ENCODE measurements around the gene KLHDC1. TPM values are rescaled to one million over a fixed set of nuclear protein-coding genes. Genes with fewer than 3 reads are reported as not detected.

KLHDC1 gene
- total RNA-seq, 4 donors from 2014 or later, result 2.6 to 35.3 (median 27.1) TPM

- intact Hi-C loops (cut with DNase I; ENCODE audit: low total_unique reads), result no loop called here
- H3K4me1 ChIP-seq, result no peaks in the 10 kb centered on the region
- no peak for TF ChIP-seq CTCF (IDR thresholded peaks at IDR 0.05)
- no peak for TF ChIP-seq POLR2A (IDR thresholded peaks at IDR 0.05)
Measured at GRCh38 chr14:49755378-49755777, 62.5 kb downstream of the KLHDC1 start.

GRCh38 chr14:49761839-49762551 lies 69.1 kb downstream of the KLHDC1 start:
- no peak for TF ChIP-seq POLR2A (IDR thresholded peaks at IDR 0.05)
- no peak for TF ChIP-seq CTCF (IDR thresholded peaks at IDR 0.05)
- intact Hi-C loops (cut with DNase I; ENCODE audit: low total_unique reads), result no loop called here
- Histone ChIP-seq H3K27me3 (no peaks in the 10 kb centered on the region), H3K36me3 (no peaks in the 10 kb centered on the region), H3K4me1 (no peaks in the 10 kb centered on the region), H3K27ac (no peak overlapping the region), H3K9me3 (no peaks in the 10 kb centered on the region), H3K4me3 (no peak overlapping the region)
- DNase-seq, result no peak

More at GRCh38 chr14:49755378-49755777, 62.5 kb downstream of the KLHDC1 start:
- peaks cover 0 to 4% of the 10 kb centered on the region in 2 donors for H3K27me3 ChIP-seq
- no peak for DNase-seq
- H3K36me3 ChIP-seq, result no peaks in the 10 kb centered on the region
- H3K27ac ChIP-seq, result no peak overlapping the region
- no peaks in the 10 kb centered on the region for H3K9me3 ChIP-seq
- H3K4me3 ChIP-seq, result no peak overlapping the region

GRCh38 chr14:49766839-49767238 lies 73.9 kb downstream of the KLHDC1 start:
- intact Hi-C loops (cut with DNase I; ENCODE audit: low total_unique reads), result no loop called here
- H3K27me3 ChIP-seq, result no peaks in the 10 kb centered on the region
- peak overlapping the region; percentile 93 to 98 for H3K27ac ChIP-seq
- TF ChIP-seq CTCF (IDR thresholded peaks at IDR 0.05) (no peak), POLR2A (IDR thresholded peaks at IDR 0.05) (no peak)
- no peaks in the 10 kb centered on the region for H3K9me3 ChIP-seq
- peaks cover 8 to 9% of the 10 kb centered on the region in 2 donors for H3K4me1 ChIP-seq
- H3K36me3 ChIP-seq, result no peaks in the 10 kb centered on the region
- peak overlapping the region; percentile 44 to 93 for H3K4me3 ChIP-seq
- no peak for DNase-seq

- H3K27me3 ChIP-seq, result no peaks in the 10 kb centered on the region
- peaks cover 8 to 9% of the 10 kb centered on the region in 2 donors for H3K4me1 ChIP-seq
- no peak for DNase-seq
- TF ChIP-seq CTCF (IDR thresholded peaks at IDR 0.05) (peak in 1 of 4 experiments; percentile 4), POLR2A (IDR thresholded peaks at IDR 0.05) (no peak)
- no peaks in the 10 kb centered on the region for H3K9me3 ChIP-seq
- H3K4me3 ChIP-seq, result peak overlapping the region; percentile 44 to 93
- H3K27ac ChIP-seq, result peak overlapping the region; percentile 93 to 98
- no peaks in the 10 kb centered on the region for H3K36me3 ChIP-seq
- intact Hi-C loops (cut with DNase I; ENCODE audit: low total_unique reads), result no loop called here
Measured at GRCh38 chr14:49767270-49767570, 74.3 kb downstream of the KLHDC1 start.

- Histone ChIP-seq H3K27ac (peak within 1 kb of the TSS; percentile 93 to 98), H3K27me3 (no peaks in the 10 kb centered on the region), H3K4me3 (peak within 1 kb of the TSS; percentile 44 to 93), H3K4me1 (peaks cover 8 to 9% of the 10 kb centered on the region in 2 donors), H3K36me3 (no peaks in the 10 kb centered on the region), H3K9me3 (no peaks in the 10 kb centered on the region)
- intact Hi-C loops (cut with DNase I; ENCODE audit: low total_unique reads), result no loop called here
- peak; percentile 84 to 88 for DNase-seq
- TF ChIP-seq POLR2A (IDR thresholded peaks at IDR 0.05), result peak; percentile 92 to 96
- TF ChIP-seq CTCF (IDR thresholded peaks at IDR 0.05), result peak; percentile 25 to 65 (median 36)
Measured at GRCh38 chr14:49767571-49768300, 74.8 kb downstream of the KLHDC1 start, which contains the start of gene KLHDC2. Gene KLHDC2, plus strand, starts transcription at chr14:49768153. Its CDS starts 316 bp downstream, at chr14:49768469.
